Measurements from ENCODE around the gene CAPN3.
A peak's percentile ranks its signal among the peaks of the same experiment; 100 is the strongest.

Gene CAPN3

GRCh38 chr15:42401544-42402454, 42.5 kb downstream of the CAPN3 start:
- no peak for DNase-seq

- no peak for DNase-seq
Observed at GRCh38 chr15:42402455-42403205, 43.3 kb downstream of the CAPN3 start.

GRCh38 chr15:42403389-42403788, 44.1 kb downstream of the CAPN3 start:
- no peak for DNase-seq

DNA sequence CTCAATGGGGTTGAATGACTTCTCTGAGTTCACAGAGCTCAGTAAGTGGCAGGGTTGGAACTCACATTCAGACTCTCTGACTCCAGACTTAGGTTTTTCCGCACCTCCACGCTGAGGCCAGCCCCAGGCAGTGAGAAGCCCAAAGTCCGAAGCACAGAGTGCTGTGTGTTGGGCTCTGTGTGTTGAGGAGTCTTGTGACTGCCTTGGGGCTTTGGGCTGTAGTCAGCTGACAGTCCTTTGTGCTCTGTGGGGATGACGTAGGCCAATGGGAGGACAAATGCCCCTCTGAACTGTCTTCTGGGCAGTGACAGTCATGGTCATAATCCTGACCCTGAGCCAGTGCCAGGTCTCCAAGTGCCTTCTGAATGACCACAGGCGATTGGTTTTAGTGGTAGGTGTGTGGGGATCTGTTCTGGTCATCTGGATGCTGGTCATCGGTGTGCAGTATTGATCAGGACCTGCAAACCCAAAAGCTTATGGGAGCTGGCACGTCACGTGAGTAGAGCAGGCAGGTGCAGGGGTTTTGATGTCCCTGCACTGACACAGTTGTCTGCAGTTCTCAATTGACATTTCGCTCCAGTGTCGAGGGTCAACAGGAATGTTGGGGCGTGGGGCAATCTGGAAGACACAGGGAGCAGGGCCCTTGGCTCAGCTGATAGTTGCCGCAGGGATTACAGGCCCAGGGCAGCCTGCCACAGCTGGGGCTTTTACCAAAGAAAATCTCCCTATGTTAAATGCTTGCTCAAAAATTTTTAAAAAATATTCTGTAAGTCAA, 45.3 kb downstream of the CAPN3 start:
- DNase-seq: peak; percentile 73

- no peak for DNase-seq
Observed at GRCh38 chr15:42405863-42406482, 46.7 kb downstream of the CAPN3 start.

- DNase-seq: no peak
Observed at GRCh38 chr15:42408178-42408577, 48.9 kb downstream of the CAPN3 start.

- no peak for DNase-seq
Observed at GRCh38 chr15:42409011-42409410, 49.7 kb downstream of the CAPN3 start.

DNA sequence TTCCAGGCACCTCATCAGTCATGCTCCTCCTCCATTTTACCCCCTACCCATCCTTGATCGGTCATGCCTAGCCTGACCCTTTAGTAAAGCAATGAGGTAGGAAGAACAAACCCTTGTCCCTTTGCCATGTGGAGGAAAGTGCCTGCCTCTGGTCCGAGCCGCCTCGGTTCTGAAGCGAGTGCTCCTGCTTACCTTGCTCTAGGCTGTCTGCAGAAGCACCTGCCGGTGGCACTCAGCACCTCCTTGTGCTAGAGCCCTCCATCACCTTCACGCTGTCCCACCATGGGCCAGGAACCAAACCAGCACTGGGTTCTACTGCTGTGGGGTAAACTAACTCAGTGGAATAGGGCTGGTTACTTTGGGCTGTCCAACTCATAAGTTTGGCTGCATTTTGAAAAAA, 52.6 kb downstream of the CAPN3 start:
- no peak for DNase-seq

- no peak for DNase-seq
Observed at GRCh38 chr15:42413920-42414319, 54.6 kb downstream of the CAPN3 start.

DNA sequence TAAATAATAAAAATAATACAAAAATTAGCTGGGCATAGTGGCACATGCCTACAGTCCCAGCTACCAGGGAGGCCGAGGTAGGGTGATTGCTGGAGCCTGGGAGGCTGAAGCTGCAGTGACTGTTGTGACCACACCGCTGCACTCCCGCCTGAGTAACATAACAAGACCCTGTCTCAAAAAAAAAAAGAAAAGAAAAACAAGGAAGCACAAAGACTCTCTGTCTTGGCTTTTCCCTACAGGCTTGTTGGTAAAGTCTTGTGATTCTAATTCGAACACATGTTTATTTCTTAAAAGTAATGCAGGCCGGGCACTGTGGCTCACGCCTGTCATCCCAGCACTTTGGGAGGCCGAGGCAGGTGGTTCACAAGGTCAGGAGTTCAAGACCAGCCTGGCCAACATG, 60.1 kb downstream of the CAPN3 start:
- DNase-seq: no peak

DNA sequence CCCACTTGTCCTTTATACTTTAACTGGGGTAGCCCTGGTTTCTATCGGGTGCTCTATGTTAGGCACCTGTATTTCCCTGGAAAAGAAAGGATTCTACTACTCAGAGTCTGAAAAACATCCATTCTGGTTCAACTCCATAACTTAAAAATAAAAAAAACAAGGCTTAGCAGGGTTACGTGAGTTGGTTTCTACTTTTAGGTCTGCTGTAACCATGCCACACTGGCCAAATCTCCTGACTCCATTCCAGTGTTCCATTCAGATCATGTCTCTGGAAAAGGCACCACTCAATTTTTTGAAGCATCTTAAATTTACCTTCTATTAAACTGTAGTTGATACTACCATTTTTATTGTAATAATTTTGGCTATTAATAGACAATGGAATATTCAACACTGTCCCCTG, 62.1 kb downstream of the CAPN3 start:
- DNase-seq: no peak

DNA sequence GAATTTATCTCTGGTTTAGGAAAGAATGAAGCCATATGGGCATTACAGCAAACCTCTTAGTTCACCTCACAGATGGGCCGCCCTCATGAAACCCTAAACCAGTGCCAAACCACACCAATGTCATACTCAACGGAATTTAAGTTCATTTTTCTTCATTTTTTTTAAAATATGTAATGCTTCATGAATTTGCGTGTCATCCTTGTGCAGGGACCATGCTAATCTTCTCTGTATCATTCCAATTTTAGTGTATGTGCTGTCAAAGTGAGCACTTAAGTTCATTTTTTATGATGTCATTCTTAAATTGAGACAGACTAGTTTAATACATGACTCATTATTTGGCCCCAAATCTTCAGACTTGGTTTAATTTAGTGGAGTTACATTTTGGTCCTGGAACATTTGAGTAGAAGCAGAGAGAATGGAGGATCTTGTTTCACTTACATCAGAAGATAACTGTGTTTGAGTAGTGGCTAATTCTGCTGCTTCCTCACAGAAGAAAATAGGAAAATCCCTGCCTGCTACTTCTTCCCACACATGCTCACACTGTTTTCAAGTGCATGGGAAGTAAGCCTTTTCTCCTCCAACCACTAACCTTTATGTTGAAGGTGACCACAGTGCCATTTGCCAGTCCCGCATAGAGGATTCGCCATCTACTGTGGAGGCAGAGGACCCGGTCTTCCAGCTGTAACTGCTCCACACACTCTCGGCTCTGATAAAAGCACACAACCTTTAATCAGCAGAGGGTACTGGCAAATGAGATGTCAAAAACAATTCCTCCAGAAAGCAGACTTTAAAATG, 68.3 kb downstream of the CAPN3 start:
- DNase-seq: no peak

- DNase-seq: peak; percentile 81
Observed at GRCh38 chr15:42444415-42445063, 85.2 kb downstream of the CAPN3 start.

DNA sequence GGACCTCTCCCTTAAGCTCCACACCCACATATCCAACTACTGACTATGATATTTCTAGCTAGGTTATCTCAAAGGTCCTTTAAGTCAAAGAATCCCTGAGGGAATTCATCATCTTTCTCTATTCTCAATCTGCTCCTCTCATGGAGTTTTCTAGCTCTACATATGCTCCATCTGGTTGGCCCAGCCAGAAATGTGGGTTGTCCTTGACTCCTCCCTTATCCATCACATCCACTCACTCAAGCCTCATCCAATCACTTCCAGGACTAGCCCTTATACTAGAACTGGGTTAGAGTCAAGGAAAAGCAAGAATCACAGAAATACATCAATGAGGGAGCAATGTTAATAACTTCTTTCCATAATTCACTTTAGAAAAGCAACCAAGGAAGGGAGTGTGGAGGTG, 86.2 kb downstream of the CAPN3 start:
- no peak for DNase-seq

- no peak for DNase-seq
Observed at GRCh38 chr15:42447599-42447998, 88.3 kb downstream of the CAPN3 start.

GRCh38 chr15:42448281-42448680, 89.0 kb downstream of the CAPN3 start:
- DNase-seq: no peak

- DNase-seq: no peak
Observed at GRCh38 chr15:42449770-42450424, 90.6 kb downstream of the CAPN3 start.

DNA sequence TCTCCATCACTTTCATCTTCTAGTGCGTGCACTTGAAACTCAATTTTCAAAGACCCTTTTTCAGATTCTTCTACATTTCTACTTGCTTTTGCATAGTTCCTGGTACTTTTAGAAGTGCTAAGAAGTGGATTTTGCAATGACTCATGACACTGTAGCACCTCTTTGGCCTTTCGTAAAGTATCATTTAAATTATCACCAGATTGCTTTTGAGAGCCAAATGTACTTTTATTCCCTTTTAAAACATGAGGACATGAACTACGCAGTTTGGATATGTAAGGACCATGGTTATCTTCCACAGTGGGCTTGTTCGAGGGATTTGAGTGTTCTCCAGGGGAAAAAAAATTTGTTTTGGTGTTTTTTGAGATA, 91.1 kb downstream of the CAPN3 start:
- DNase-seq: no peak

DNA sequence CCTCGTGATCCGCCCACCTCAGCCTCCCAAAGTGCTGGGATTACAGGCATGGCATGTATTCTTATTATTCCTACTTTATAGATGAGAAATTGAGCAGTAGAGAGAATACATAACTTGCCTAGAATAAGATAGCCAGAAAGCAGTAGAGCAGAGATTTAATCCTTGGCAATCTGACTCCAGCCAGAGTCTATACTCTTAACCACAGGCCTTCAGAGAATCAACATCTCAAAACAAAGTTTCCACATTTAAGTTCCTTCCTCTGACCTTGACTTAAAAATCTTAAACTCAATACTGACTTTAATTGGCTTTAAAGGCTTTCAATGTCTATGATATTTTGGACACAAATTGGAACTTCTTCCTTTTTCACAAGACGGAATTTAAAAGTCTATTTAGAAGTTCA, 94.5 kb downstream of the CAPN3 start:
- no peak for DNase-seq

DNA sequence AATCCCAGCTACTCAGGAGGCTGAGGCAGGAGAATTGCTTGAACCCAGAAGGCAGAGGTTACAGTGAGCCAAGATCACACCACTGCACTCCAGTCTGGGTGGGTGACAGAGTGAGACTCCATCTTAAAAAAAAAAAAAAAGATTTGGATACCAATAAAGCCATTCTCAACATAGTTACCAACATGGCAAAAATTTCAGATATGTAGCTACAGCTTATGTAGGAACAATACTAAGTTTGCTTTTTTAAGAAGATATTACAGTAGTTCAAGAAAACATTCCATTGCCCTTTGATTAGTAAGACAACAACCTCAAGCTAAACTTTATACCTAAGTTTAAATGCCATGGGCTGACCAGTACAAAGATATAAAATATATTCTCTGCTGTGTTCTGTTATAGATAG, 97.2 kb downstream of the CAPN3 start:
- no peak for DNase-seq

GRCh38 chr15:42456971-42457370, 97.7 kb downstream of the CAPN3 start:
- no peak for DNase-seq

All from islet precursor cell (in vitro differentiated cells).